PC-3 (cell line): ENCODE results near the gene CTXN1.

ENCODE experiments used
- CTCF ChIP-seq: fragments of 300-600 bp; sonication (generic); conservative IDR thresholded peaks from 2 replicates; pipeline ENCODE4 v1.5.1; 2017; ENCODE audit warnings: antibody characterized with exemption, low read depth, mild to moderate bottlenecking, low read length
- EZH2phosphoT487 ChIP-seq: fragments of 300-600 bp; sonication (generic); IDR thresholded peaks from 2 replicates; pipeline ENCODE4 v1.6.1; 2018; ENCODE audit warnings: mild to moderate bottlenecking, antibody characterized with exemption, low read length, borderline replicate concordance

DNA sequence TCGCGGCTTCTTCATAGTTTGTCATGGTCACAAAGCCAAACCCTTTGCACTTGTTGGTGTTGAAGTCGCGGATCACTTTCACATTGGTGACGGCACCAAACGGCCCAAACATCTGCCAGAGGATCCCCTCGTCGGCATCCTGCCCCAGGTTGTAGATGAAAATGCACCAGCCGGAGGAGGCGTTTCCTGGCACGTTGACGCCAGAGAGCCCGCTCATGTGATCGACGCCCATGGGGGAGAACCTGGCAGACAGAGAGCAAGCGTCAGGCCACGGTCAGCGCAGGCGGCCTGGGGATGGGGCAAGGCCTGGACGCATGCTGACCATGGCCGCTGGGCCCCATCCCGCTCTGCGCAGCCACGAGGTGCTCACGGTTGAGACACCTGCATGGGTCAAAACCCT lies 37.6 kb upstream of the CTXN1 start:
- TF ChIP-seq CTCF (no peak), EZH2phosphoT487 (no peak)
